HG03432 (cell line): ENCODE results near the gene CELSR1.

Experiments
- ATAC-seq: cut with Tn5 transposase; IDR thresholded peaks from one replicate; pipeline ENCODE4 v1.9.1; 2021; ENCODE audit warnings: mild to moderate bottlenecking, moderate library complexity; ENCODE audit not compliant: unreplicated experiment

Gene CELSR1

DNA sequence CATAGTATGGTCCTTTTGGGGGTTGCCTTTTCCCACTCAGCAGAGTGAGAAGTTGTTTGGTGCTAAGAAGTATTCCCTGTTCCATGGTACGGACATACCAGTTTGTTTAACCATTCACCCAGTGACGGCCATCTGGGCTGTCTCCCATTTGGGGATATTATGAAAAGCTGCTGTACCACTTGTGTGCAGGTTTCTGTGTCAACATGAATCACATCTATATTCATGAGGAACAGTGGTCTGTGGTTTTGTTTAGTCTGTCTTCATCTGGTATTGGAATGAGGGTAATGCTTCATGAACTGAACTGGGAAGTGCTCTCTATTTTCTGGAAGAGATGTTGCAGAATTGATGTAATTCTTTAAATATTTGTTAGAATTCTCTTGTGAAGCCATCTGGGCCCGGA, 112.4 kb downstream of the CELSR1 start:
- no peak for ATAC-seq

DNA sequence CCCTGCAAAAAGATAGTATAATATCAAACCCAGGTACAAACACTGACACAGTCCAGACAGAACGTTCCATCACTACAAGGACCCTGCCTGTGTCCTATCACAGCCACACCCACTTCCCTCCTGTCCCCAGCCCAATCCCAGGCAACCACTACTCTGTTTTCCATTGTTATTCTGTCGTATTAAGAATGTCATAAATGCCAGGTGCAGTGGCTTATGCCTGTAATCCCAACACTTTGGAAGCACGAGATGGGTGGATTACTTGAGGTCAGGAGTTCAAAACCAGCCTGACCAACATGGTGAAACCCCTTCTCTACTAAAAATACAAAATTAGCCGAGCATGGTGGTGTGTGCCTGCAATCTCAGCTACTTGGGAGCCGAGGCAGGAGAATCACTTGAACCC, 112.9 kb downstream of the CELSR1 start:
- no peak for ATAC-seq

DNA sequence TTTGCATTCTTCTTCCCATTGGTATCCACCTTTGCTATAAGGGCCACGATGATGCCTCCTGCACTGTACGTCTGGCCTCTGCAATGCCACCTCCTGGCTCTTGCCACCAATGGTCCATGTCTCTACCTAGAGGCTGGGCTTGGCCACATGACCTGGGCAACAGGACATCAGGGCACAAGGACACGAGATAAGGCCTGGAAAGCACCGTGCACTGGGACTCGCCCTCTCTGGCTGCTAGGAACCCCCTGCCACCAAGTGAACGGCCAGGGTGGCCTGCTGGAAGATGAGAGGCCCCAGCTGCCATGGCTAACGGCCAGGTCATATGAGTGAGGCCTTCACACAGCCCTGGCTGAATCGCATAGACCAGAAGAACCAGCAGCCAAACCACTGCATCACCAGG, 114.5 kb downstream of the CELSR1 start:
- no peak for ATAC-seq

DNA sequence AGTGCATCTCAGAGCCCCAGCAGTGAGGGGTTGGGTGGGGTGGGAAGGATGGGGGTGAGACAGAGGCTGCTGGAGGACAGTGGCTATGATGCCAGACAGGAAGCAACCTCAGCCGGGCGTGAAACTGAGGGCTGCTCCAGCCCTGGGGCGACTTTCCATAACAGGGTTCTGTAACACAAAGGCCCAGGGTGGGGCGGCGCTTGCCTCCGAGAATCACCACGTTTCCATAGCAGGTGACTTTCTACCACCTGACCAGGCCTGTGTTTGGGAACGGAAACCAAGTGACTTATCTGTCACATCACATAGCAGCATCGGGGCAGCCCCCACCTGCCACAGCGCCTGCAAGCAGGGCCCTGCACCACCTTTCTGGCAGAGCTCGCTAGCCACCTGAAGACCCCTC, 116.2 kb downstream of the CELSR1 start:
- no peak for ATAC-seq

DNA sequence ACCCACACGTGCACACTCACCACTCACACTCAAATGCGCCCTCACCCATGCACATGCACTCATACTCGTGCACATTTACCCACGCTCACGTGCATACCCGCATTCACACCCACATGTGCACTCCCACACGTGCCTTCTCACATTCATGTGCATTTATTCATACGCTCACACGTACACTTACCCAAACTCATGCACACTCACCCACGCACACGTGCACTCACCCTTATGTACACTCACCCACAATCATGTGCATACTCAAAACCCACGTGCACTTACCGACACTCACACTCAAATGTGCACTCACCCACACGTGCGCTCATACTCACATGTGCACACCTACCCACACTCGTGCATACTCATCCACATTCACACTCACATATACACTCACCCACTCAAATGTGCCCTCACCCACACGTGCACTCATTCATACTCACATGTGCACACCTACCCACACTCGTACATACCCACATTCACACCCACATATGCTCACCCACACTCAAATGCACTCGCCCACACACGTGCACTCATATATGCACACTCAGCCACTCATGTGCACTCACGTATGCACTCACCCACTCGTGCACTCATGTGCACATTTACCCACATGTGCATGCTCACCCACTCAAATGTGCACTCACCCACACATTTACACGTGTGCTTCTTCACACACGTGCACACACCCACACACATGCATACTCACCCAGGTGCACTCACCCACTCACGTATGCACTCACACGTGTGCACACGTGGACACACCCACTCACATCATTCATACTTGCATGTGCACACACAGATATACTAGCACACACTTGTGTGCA, 117.5 kb downstream of the CELSR1 start:
- no peak for ATAC-seq

DNA sequence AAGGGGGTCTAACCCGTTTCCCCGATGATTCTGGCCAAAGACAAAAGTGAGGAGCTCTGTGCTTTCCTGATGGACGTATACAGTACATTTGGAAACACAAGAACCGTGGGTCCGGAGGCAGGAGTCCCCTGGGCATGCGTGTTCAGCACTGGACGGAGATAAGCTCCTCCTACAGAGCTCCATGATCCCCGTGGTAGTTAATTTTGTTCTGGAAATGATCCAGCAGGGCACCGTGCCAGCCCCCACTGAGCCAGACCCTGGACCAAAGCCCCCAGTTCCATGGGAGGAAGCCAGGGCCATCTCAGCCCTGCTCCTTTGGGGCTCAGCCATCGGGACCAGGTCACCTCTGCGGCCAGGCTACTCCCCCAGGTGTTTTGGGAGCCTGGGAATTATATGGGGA, 118.6 kb downstream of the CELSR1 start:
- ATAC-seq = no peak

DNA sequence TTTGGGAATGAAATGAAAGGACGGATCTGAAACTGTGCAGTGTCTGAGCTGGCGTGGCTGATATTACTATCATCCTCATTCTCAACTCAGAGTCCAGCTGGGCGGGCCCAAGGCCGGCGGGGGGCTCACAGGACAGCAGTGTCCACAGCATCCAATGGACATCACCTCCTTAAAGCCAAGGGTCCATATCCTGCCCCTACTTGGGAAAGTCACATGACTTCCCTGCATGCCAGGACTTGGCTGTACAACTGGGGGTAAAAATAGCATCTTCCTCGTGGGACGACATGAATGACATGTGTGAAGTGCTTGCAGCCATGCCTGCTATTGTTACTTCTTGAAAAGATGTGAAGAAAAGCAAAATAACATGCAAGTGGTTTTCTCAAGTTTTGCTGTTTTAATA, 119.7 kb downstream of the CELSR1 start:
- no peak for ATAC-seq

DNA sequence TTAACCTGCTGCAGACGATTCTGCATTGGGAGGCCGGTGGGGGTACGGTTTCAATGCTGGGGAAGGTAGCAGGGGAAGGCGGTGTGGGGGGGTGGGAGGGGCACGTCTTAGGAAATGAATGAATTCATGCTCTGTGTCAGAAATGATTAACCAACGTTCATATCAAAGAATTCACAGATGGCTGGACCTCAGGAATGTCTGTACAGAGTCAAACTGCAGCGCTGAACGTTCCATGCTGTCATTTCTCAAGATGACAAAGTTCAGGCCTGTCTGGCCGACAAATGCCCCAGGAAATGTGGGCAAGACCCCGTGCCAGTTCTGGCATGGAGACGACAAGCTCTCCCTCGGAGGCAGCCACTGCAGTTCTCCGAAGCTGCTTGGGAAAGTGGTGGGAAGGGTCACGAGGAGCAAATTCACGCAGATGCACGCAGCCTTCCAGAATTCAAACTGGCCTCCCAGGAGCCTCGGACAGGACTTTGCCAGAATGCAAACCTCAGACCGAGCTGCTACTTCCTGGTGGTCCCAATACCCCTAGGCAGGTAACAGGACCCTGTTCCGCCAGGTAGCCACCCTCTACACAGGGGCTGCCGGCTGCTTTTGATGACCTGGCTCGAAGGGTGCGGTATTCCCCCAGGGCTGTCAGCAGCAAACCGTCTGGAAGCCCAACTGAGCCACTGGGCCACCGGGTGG, 120.4 kb downstream of the CELSR1 start:
- no peak for ATAC-seq

DNA sequence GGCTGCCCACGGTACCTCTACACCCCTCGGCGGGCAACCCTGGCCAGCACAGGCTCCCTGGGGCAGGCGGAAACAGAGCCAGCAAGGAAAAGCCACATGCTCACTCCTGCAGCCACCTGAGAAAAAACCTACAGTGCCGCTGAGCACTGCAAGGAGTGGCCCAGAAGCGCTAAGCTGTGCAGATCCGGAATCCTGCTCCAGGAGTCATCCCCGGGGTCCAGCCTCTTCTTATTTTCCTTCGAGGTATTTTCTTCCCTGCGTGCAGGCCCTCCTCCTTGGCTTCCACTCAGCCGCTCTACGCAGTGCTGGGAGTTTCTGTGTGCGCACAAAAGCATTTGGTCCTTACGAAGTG, 120.9 kb downstream of the CELSR1 start:
- ATAC-seq = no peak

DNA sequence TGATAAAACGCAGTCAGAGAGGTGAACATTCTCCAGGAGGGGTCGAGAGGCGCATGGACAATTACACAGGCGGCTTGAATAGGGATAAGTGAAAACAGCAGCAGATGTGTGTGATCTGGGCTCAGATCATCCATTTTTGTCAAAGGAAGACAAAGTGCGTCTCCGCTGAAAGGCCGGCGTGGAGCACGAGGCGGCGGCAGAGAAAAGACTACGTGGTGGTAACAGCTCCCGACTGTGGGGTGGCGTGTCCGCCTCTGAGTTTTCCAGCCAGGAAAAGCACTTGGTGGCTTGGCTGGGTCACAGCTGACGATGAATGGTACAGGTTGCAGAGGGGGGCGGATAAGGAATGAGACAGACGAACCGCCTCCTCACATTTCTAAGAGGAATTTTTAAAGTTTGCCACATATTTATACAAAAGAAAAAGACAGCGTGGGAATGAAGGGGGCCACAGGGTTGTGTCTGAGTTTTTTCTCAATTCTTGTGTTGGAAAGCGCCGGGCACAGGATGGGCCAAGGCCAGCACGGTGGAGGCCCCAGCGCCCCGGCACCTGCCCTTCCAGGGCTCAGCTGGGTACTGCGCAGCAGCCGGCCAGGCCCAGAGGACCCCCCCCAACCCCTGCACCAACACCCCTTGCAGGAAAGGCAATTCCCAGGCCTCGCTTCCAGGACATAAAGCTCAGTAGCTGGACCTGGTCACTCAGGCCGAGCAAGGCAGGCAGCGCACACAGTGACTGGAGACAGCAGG, 121.5 kb downstream of the CELSR1 start:
- ATAC-seq = no peak

DNA sequence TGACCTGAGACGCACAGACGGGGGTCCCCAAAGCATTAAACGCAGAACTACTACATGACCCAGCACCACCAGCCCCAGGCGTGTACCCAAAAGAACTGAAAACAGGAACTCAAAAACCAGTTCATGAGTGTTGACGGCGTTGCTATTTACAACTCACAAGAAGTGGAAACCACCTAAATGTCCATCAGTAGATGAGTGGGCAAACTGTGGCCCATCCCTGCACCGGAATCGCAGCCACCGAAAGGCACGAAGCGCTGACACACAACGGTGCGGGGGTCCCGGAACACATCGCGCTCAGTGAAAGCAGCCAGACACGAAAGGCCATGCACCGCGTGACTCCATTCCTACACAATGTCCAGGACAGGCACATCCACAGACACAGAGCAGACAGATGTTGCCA, 122.7 kb downstream of the CELSR1 start:
- ATAC-seq = no peak

DNA sequence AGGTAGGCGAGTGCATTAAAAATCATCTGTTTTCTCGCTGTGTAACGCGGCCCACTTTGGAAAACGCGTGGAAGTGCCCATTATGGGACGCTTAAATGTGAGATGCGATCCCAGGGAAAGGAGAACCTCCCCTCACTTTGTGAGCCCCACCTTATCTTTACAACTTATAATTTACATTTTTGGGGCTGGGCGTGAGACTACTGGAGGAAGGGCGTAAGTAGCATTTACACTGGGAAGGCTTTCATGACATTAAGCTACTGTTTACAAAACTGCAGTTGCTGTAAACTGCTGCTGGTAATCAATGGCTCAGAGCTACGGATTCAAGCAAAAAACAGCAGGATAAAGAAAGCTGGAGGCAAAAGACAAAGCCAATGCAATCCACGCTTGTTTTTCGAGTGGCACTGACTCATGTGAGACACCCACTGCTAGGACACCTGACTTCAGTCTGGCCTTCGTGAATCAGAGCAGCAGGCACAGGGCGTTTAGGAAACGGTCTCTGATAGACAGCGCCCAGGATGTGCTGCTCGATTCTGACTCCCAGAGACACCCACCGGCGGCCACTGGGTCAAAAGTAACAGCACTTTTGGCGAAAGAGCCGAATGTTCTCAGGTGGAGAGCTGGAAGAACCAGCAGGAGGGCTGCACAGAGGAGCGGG, 123.6 kb downstream of the CELSR1 start:
- no peak for ATAC-seq

DNA sequence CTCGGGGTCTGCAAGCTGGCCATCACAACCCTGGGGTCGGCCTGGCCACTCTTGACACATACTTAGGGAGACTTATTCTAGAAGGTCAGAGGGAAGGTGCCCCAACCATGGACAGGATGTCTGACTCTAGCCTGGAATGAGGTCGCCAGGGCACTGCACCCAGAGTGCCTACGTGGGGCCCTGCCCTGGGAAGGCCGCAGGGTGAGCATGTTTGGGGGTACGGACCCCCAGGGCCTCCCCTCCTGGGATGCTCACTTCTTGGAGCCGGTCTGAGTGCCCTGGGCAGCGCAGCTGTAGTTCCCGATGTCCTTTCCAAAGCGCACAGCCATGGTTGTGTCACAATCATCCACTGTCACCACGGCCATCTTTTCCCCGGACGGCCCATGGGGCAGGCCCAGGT, 126.1 kb downstream of the CELSR1 start:
- ATAC-seq = no peak

DNA sequence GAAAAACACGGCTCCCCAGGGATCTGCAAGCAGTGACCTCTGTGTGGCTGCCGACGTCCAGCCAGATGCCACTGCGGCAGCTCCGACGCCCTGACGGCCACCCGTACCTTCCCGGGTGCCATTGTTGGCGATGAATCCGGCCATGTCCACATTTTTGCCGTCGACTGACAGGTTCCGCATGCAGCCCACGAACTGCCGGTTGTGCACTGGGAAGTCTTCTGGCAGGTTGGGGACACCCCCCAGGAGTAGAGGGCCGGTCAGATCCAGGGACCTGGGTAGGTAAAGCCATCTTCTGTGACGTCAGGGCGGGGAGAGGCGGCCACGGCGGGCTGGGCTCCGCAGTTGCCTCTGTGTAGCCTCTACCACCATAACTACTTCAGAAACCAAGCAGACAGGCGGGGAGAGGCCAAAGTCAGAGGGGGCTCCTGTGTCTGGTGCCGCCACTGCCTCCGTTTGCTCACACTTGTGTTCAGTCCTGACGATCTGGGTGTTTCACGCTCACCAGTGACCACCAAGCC, 127.1 kb downstream of the CELSR1 start:
- ATAC-seq = no peak

DNA sequence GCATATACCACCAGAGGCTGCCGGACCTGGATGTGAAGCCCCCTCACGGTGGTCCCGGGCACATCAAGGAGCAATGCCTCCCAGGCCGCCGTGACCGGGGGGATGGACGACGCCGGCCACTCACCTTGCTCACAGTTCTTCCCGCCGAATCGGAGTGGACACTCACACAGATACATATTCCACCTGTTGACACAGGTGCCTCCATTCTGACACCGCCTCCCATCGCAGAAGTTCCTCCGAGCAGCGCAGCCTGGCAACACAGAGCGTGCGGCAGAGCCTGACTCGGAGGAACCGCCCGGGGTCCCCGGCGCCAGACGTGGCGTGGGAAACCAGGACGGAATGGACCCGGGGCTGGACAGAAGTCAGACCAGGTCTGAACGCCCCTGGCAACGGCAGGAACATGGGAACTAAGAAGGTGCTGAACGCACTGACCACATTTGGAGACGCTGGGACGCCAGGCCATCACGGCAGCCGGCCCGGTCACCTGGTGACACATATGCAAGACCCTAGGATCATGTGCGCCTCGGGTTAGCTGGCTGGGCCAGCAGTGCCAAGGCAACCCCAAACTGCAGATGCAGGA, 127.7 kb downstream of the CELSR1 start:
- no peak for ATAC-seq

DNA sequence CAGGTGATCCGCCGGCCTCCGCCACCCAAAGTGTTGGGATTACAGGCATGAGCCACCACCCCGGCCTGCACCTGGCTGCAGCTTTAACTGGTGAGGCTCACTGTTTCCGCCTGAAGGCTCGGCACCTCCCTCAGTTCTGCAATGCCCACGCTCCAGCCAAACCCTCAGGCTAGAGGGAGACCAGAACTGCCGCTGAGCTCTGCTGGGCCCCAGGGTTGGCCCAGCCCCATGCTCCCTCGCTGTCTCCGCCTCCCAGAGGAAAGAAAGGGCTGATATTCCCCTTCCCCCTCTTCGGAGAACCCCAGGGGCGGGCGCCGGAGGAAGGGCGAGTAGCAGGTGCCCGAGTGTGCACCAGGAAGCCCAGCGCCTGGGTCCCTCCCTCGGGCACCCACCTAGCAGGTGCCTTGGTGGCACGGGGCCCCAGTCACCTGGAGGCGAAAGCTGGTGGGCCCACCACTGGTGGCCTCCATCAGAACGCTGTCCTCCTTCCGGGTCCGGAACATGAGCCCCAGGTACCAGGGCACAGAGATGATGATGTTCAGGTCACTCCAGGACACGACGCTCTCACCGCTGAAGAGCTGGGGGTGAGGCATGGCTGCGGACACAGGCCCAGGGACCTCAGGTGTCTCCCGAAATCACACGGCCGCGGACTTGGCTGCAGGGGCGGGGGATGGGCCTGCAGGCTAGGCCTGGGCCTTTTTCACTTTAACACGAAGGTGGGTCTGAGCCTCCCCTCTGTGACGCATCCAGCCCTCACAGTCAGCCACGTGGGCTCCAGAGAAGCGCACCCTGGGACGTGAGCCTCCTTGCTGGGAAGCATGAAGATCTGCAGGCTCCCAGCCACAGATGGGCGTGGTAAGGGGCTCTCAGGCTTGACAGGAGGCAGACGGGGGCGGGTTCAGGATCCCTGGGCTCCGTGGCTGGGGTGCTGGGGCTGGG, 128.6 kb downstream of the CELSR1 start:
- ATAC-seq = no peak

DNA sequence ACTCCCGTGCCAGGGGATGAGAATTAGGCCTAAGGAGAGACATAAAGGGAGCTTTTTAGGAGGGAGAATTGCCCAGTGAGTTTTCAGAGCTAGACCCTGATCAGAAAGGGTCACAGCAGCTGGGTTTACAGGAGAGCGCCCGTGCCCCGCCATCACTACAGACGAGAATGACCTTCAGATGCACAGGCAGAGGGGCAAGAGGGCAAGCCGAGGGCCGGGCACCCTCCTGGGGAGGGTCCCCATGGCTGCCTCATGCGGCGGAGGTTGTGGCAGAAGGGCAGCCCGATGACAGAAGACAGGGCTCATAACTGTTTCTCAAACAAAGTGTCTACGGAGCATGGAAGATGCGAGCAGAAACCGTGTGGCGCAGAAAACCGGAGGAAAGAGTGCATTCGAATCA, 129.7 kb downstream of the CELSR1 start:
- no peak for ATAC-seq

DNA sequence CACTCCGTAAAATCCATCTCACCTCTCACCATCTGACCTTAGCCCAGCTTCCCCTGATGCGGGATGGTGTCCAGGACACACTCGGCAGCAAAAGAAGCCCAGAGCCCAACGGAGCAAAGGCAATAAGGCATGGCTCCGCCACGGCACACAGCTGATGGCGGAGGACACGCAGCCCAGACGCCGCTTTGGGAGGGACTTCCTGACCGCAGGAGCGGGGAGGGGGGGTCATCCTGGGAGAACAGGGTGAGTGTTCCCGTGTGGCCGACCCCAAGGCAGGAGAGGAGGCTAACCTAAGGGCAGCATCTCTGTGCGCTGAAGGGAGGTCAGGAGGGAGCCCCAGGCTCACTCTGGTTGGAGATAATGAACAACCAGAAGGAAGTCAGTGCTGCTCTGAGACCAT, 130.6 kb downstream of the CELSR1 start:
- no peak for ATAC-seq

DNA sequence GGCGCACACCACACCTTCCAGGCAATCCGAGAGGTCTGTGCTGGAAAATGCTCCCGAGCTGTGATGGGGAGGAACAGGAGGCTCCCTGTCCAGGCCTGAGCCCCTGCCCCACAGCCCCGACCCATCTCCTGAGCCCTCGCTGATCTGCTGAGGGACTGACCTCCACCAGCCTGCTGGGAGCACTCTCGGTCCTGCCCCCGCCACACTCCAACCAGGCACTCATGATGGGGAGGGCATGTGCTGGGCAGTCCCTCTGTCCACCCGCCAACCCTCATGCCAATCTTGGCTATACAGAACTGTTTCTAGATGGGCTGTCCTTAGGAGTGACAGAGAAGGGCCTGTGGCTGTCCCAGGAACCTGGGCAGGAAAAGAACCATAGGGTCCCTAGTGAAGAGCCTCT, 131.1 kb downstream of the CELSR1 start:
- no peak for ATAC-seq

DNA sequence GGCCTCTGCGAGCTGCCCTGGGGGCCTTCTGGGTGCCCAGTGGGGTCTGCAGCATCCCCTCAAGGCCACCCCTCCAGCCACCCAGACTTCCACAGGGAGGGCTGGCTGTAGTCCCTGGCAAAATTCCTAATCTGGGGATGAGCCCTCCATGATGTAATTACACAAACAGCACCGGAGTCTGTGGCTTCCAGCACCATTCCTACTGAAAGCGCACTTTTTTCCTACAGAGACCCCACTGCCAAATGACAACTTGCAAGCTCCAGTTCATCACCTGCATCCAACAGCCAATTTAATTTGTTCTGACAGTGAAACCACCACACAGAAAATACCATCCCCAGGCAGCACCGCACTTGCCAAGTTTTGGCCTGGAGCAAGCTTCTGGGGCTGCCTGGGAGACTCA, 131.5 kb downstream of the CELSR1 start:
- ATAC-seq = no peak
